CD4-positive, alpha-beta T cell (primary cell): ENCODE measurements around the gene CASKIN2. TPM values are rescaled to one million over a fixed set of nuclear protein-coding genes. Genes with fewer than 3 reads are reported as not detected.
"Not testable (repeated sequence)": the region's sequence is repeated elsewhere in the genome, so short reads cannot be mapped to it uniquely, and the experiment has no call there.

Experiments used
- ATAC-seq: fragments of 200-7000 bp; cut with Tn5 transposase; one replicate; pipeline ENCODE4 v1.10.0; 2022; ENCODE audit warnings: mild to moderate bottlenecking; ENCODE audit not compliant: poor library complexity
- CTCF ChIA-PET: fragments of 350-600 bp; sonication (Branson Sonifier 250); formaldehyde crosslinking; loops from one replicate; lab custom pipeline; 2021; ENCODE audit warnings: antibody characterized with exemption, inconsistent platforms; lab: Charles Lee
- POLR2A ChIA-PET: fragments of 350-600 bp; sonication (Branson Sonifier 250); formaldehyde crosslinking; loops from one replicate; lab custom pipeline; 2021; ENCODE audit warnings: antibody characterized with exemption, inconsistent platforms; lab: Charles Lee
- DNase-seq, 14 experiments: peaks; one replicate each; pipeline ENCODE4 v3.0.0-alpha.2; 2013 to 2020; ENCODE audit warnings: mixed read lengths in 2 of 14
- H3K27ac ChIP-seq, 2 donors: one replicate each; pipeline versions ENCODE4 v1.5.1 to v1.7.0; 2013; ENCODE audit warnings: low read length in 2 of 2, low read depth in 1 of 2, mild to moderate bottlenecking in 1 of 2
- H3K27me3 ChIP-seq, 2 experiments: 1 replicate in 1 of 2; 2 replicates in 1 of 2; pipeline versions ENCODE4 v1.6.1 to v1.7.0; 2013; ENCODE audit warnings: low read length in 2 of 2, control low read depth in 1 of 2, mild to moderate bottlenecking in 1 of 2, moderate library complexity in 1 of 2; ENCODE audit not compliant: insufficient read depth in 2 of 2, control insufficient read depth in 1 of 2
- H3K36me3 ChIP-seq: one replicate; pipeline ENCODE4 v1.6.1; 2013; ENCODE audit warnings: low read length, control low read depth; ENCODE audit not compliant: insufficient read depth
- H3K4me1 ChIP-seq: one replicate; pipeline ENCODE4 v1.6.1; 2013; ENCODE audit warnings: low read length, control low read depth; ENCODE audit not compliant: insufficient read depth
- H3K4me3 ChIP-seq: one replicate; pipeline ENCODE4 v1.5.1; 2013; ENCODE audit warnings: mild to moderate bottlenecking, low read length, moderate library complexity
- H3K9me3 ChIP-seq, 2 experiments: 1 replicate in 1 of 2; 2 replicates in 1 of 2; pipeline versions ENCODE4 v1.6.1 to v1.7.0; 2013; ENCODE audit warnings: low read length in 2 of 2, mild to moderate bottlenecking in 2 of 2, control low read depth in 1 of 2, moderate library complexity in 1 of 2; ENCODE audit not compliant: control insufficient read depth in 1 of 2, insufficient read depth in 1 of 2
- H3K27ac Mint-ChIP-seq: one replicate; pipeline ENCODE4 v1.8.0; 2020; ENCODE audit warnings: mixed read lengths
- H3K27me3 Mint-ChIP-seq: one replicate; pipeline ENCODE4 v1.8.0; 2021; ENCODE audit warnings: mixed read lengths
- H3K36me3 Mint-ChIP-seq: one replicate; pipeline ENCODE4 v1.8.0; 2021; ENCODE audit warnings: low read depth, mixed read lengths
- H3K4me1 Mint-ChIP-seq: one replicate; pipeline ENCODE4 v1.8.0; 2021; ENCODE audit warnings: low read depth, mixed read lengths
- H3K4me3 Mint-ChIP-seq: one replicate; pipeline ENCODE4 v1.8.0; 2020; ENCODE audit warnings: mild to moderate bottlenecking, mixed read lengths
- H3K9me3 Mint-ChIP-seq: one replicate; pipeline ENCODE4 v1.8.0; 2020; ENCODE audit warnings: mixed read lengths
- CTCF ChIP-seq: fragments of 200-600 bp; IDR thresholded peaks from one replicate; pipeline ENCODE4 v1.8.0; 2022; ENCODE audit warnings: antibody characterized with exemption, mild to moderate bottlenecking
- intact Hi-C, 2 experiments: fragments of 100-400 bp; cut with DNase I in 1 of 2; cut with micrococcal nuclease in 1 of 2; formaldehyde crosslinking; loops; one replicate each; pipeline versions ENCODE4 v1.15.1 to v1.9.0; 2023 to 2025; cut with DNase I, micrococcal nuclease
- total RNA-seq, 174 experiments: library from RNA in 2 of 174; stranded (reverse) in 2 of 174; gene quantifications; one replicate each; pipeline ENCODE4 v1.2.3 and lab custom pipeline; 2021 to 2026

The CASKIN2 gene
- total RNA-seq, 2 experiments from 2014 or later: 0.17 to 0.25 TPM

GRCh38 chr17:75521290-75521689, 6.0 kb upstream of the CASKIN2 start:
- Mint-ChIP-seq H3K4me3 (no peak overlapping the region), H3K4me1 (peaks cover 41% of the 10 kb centered on the region), H3K27ac (no peak overlapping the region), H3K9me3 (no peaks in the 10 kb centered on the region), H3K27me3 (no peaks in the 10 kb centered on the region), H3K36me3 (peaks cover 53% of the 10 kb centered on the region)
- CTCF ChIA-PET: no interaction called here
- Histone ChIP-seq H3K27ac (no peak overlapping the region), H3K4me1 (peaks cover 44% of the 10 kb centered on the region), H3K9me3 (no peaks in the 10 kb centered on the region), H3K36me3 (peaks cover 45% of the 10 kb centered on the region), H3K4me3 (no peak overlapping the region), H3K27me3 (no peaks in the 10 kb centered on the region)
- intact Hi-C loops: loop anchor here in 1 of 2 experiments (10.0 kb wide), 1 partner anchor 334 kb away; the partner anchor contains the start of gene WBP2
- DNase-seq (no peak), ATAC-seq (no peak)
- no peak for TF ChIP-seq CTCF
- POLR2A ChIA-PET: no interaction called here

GRCh38 chr17:75520413-75520812, 5.1 kb upstream of the CASKIN2 start:
- DNase-seq, H3K27ac ChIP-seq, POLR2A ChIA-PET, H3K27ac Mint-ChIP-seq, ATAC-seq, H3K27me3 ChIP-seq, H3K4me3 Mint-ChIP-seq, H3K9me3 Mint-ChIP-seq, H3K9me3 ChIP-seq, H3K27me3 Mint-ChIP-seq, H3K4me3 ChIP-seq: not testable (repeated sequence)
- Histone ChIP-seq H3K4me1 (peaks cover 47% of the 10 kb centered on the region), H3K36me3 (peaks cover 45% of the 10 kb centered on the region)
- peaks cover 53% of the 10 kb centered on the region for H3K36me3 Mint-ChIP-seq
- peaks cover 39% of the 10 kb centered on the region for H3K4me1 Mint-ChIP-seq
- CTCF ChIA-PET: interaction anchor here (1.1 kb wide), 1 partner anchor 78 kb away, joined by 3 read pairs; no protein-coding TSS in a partner anchor
- intact Hi-C loops: loop anchor here in 1 of 2 experiments (10.0 kb wide), 1 partner anchor 334 kb away; the partner anchor contains the start of gene WBP2

- H3K27ac Mint-ChIP-seq: peak overlapping the region; percentile 91
- ChIA-PET CTCF (interaction anchor here (0.6 to 0.8 kb wide), 2 partner anchors 248 to 1120 kb away, joined by 3 read pairs; partner anchors contain the start of gene MIF4GD), POLR2A (interaction anchor here (0.9 to 1.9 kb wide), 5 partner anchors 63 to 336 kb away, joined by 3 to 8 read pairs (median 4); partner anchors contain the start of genes MIF4GD, TMEM94 and WBP2)
- TF ChIP-seq CTCF: no peak
- Histone ChIP-seq H3K27ac (peak overlapping the region; percentile 22 to 43), H3K27me3 (peaks cover 6 to 7% of the 10 kb centered on the region in 2 experiments), H3K4me3 (no peak overlapping the region), H3K9me3 (peaks cover 0 to 4% of the 10 kb centered on the region in 2 experiments), H3K36me3 (peaks cover 42% of the 10 kb centered on the region), H3K4me1 (peaks cover 45% of the 10 kb centered on the region)
- no peaks in the 10 kb centered on the region for H3K27me3 Mint-ChIP-seq
- H3K4me3 Mint-ChIP-seq: peak overlapping the region; percentile 85
- DNase-seq (no peak), ATAC-seq (no peak)
- intact Hi-C loops: no loop called here
- peaks cover 47% of the 10 kb centered on the region for H3K36me3 Mint-ChIP-seq
- no peaks in the 10 kb centered on the region for H3K9me3 Mint-ChIP-seq
- peaks cover 34% of the 10 kb centered on the region for H3K4me1 Mint-ChIP-seq
These were observed 3.7 kb upstream of the CASKIN2 start for GRCh38 chr17:75518983-75519537.
